Heart right ventricle (tissue), 16 donors: Measurements from ENCODE around the gene RNASE13. TPM values are rescaled to one million over a fixed set of nuclear protein-coding genes. Genes with fewer than 3 reads are reported as not detected.
"Not testable (repeated sequence)": the region's sequence is repeated elsewhere in the genome, so short reads cannot be mapped to it uniquely, and the experiment has no call there.

ENCODE experiments used
- ATAC-seq, 8 donors: fragments of 200-7000 bp; cut with Tn5 transposase; one replicate each; pipeline ENCODE4 v1.9.1; 2020; ENCODE audit warnings: mild to moderate bottlenecking in 8 of 8, moderate library complexity in 8 of 8, moderate number of reproducible peaks in 1 of 8
- DNase-seq, 2 donors: peaks; one replicate each; pipeline ENCODE4 v3.0.0-alpha.2; 2020
- H3K27ac ChIP-seq, 10 donors: fragments of 200-600 bp; sonication (generic) in 2 of 10; one replicate each; pipeline versions ENCODE4 v1.5.0 to v1.8.0; 2020 to 2022; ENCODE audit warnings: mild to moderate bottlenecking in 3 of 10
- H3K27me3 ChIP-seq, 7 donors: fragments of 200-600 bp; one replicate each; pipeline ENCODE4 v1.8.0; 2021 to 2022; ENCODE audit warnings: mild to moderate bottlenecking in 2 of 7
- H3K36me3 ChIP-seq, 9 donors: fragments of 200-600 bp; sonication (generic) in 1 of 9; one replicate each; pipeline versions ENCODE4 v1.5.0 to v1.8.0; 2020 to 2022; ENCODE audit warnings: mild to moderate bottlenecking in 2 of 9
- H3K4me1 ChIP-seq, 9 donors: fragments of 200-600 bp; sonication (generic) in 1 of 9; one replicate each; pipeline versions ENCODE4 v1.5.0 to v1.8.0; 2020 to 2022; ENCODE audit warnings: mild to moderate bottlenecking in 4 of 9
- H3K4me3 ChIP-seq, 10 donors: fragments of 200-600 bp; sonication (generic) in 2 of 10; one replicate each; pipeline versions ENCODE4 v1.5.0 to v1.8.0; 2020 to 2022; ENCODE audit warnings: mild to moderate bottlenecking in 7 of 10, moderate library complexity in 2 of 10
- H3K9me3 ChIP-seq, 11 donors: fragments of 200-600 bp in 10 of 11; sonication (generic) in 2 of 11; one replicate each; pipeline versions ENCODE4 v1.5.0 to v1.8.0; 2013 to 2022; ENCODE audit warnings: mild to moderate bottlenecking in 2 of 11, control low read depth in 1 of 11, moderate library complexity in 1 of 11
- WGBS, 2 donors: extraction: QIAGEN DNeasy Blood & Tissue Kit; methylation state at CpG; one replicate each; pipeline ENCODE4 v1.1.7; 2013; ENCODE audit warnings: inconsistent platforms in 1 of 2; 5-methylcytosine and 5-hydroxymethylcytosine counted together
- intact Hi-C, 10 donors: fragments of 100-400 bp; cut with DNase I; formaldehyde crosslinking; loops; one replicate each; pipeline versions ENCODE4 v1.11.1 to v1.14.2; 2022
- microRNA-seq, 2 donors: library from miRNA; unstranded; fragments of <30 nt; microRNA quantifications; one replicate each; pipeline ENCODE4 v1.2.0, GENCODE V29; 2021
- polyA plus RNA-seq, 2 donors: library from polyadenylated mRNA; stranded (reverse); fragments of 200-250 nt; gene quantifications; one replicate each; pipeline ENCODE4 v1.2.3, GENCODE V29; 2013
- total RNA-seq, 10 donors: library from RNA; stranded (reverse); fragmentation: NEBNext Ultra II Directional in 3 of 10; extraction: Animal tissue kit (Norgen Biotek cat#: 25700) in 3 of 10; gene quantifications; one replicate each; pipeline versions ENCODE4 v1.2.1 to v1.2.4, GENCODE V29; 2021 to 2023
- TF ChIP-seq, protein P1 (sequence below), 9 donors: fragments of 200-600 bp; sonication (generic) in 2 of 9; IDR thresholded peaks; one replicate each; pipeline versions ENCODE4 v1.5.0 to v1.8.0; 2021 to 2022; ENCODE audit warnings: antibody characterized with exemption in 9 of 9, mild to moderate bottlenecking in 5 of 9, moderate library complexity in 1 of 9
- donor health status: Arrhythmogenic right ventricular cardiomyopathy.
- donor health status: ischemic (EF 13 %, LVEDD 7.1; RV severe dilation, severe dysfunction).
- donor health status: healthy with polysubstance abuse.
- donor health status: DM: no; HTN: yes; CAD: no.
- donor health status: DM: no; HTN: no; CAD: no.
- donor health status: ischemic (EF 25% LVEDD 6.9; RV normal size, moderate dysfunction).
- donor health status: ischemic (EF 25% LVEDD 5.7; RV mildly dilated, moderate dysfunction).
- donor health status: healthy.
- donor health status: DM: yes; HTN: yes; CAD: no.
- donor health status: Ischemic cardiomyopathy.
- donor health status: ischemic (EF 35%, LVEDD 5.7; RV mildly dilated, moderate dysfunction).
- donor health status: nonischemic (EF 11% LVEDD 7.7; RV severe dilation, severe dysfunction).
- donor health status: DM: yes; HTN: yes; CAD: no.
- donor health status: PGD.
- donor health status: ischemic (EF 29% LVEDD 5.4; RV normal size, mild dysfunction).
- donor health status: nonischemic (EF 23%, LVEDD 6.1; RV moderate dilation, normal function).

Gene RNASE13
- total and polyA plus RNA-seq, 12 donors: not detected

DNA sequence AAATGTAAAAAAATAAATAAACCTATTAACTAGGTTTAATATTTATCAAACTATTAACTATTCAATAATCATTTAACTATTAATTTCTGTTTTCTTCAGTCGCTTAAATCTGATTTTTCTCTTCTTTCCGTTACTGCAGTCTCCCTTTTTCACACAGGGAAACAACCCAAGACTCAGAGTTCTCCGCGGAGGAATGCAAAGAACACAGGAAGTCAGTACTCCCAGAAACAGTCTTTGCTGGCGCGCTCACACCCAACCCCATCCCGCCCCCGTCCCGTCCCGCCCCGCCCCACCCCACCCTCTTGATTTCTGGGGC, 45.2 kb downstream of the RNASE13 start:
- TF ChIP-seq, protein P1, sequence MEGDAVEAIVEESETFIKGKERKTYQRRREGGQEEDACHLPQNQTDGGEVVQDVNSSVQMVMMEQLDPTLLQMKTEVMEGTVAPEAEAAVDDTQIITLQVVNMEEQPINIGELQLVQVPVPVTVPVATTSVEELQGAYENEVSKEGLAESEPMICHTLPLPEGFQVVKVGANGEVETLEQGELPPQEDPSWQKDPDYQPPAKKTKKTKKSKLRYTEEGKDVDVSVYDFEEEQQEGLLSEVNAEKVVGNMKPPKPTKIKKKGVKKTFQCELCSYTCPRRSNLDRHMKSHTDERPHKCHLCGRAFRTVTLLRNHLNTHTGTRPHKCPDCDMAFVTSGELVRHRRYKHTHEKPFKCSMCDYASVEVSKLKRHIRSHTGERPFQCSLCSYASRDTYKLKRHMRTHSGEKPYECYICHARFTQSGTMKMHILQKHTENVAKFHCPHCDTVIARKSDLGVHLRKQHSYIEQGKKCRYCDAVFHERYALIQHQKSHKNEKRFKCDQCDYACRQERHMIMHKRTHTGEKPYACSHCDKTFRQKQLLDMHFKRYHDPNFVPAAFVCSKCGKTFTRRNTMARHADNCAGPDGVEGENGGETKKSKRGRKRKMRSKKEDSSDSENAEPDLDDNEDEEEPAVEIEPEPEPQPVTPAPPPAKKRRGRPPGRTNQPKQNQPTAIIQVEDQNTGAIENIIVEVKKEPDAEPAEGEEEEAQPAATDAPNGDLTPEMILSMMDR (IDR thresholded peaks at IDR 0.05): no peak
- peak overlapping the region; percentile 49 to 87 (median 84) for H3K27ac ChIP-seq
- WGBS, 2 donors: 1 to 3% methylated on average over 11 of the region's 11 CpGs
- H3K4me1 ChIP-seq: peaks cover 5 to 46% (median 26%) of the 10 kb centered on the region in 9 donors
- H3K9me3 ChIP-seq: no peaks in the 10 kb centered on the region
- no peak for DNase-seq
- no peak for ATAC-seq
- H3K27me3 ChIP-seq: no peaks in the 10 kb centered on the region
- peaks cover 0 to 35% (median 29%) of the 10 kb centered on the region in 9 donors for H3K36me3 ChIP-seq
- H3K4me3 ChIP-seq: peak overlapping the region; percentile 46 to 97 (median 86)
- intact Hi-C loops: no loop called here

- Histone ChIP-seq H3K36me3 (peaks cover 0 to 30% (median 23%) of the 10 kb centered on the region in 9 donors), H3K4me3 (peak overlapping the region; percentile 46 to 97 (median 86)), H3K4me1 (peaks cover 5 to 46% (median 26%) of the 10 kb centered on the region in 9 donors), H3K27me3 (no peaks in the 10 kb centered on the region), H3K27ac (peak overlapping the region; percentile 49 to 87 (median 84)), H3K9me3 (no peaks in the 10 kb centered on the region)
- WGBS, 2 donors: 90% methylated on average over 15 of the region's 15 CpGs
- TF ChIP-seq, protein P1 (IDR thresholded peaks at IDR 0.05): no peak
- DNase-seq: no peak
- ATAC-seq: no peak
- intact Hi-C loops: no loop called here
These were observed 45.7 kb downstream of the RNASE13 start for GRCh38 chr14:20988717-20989470.

DNA sequence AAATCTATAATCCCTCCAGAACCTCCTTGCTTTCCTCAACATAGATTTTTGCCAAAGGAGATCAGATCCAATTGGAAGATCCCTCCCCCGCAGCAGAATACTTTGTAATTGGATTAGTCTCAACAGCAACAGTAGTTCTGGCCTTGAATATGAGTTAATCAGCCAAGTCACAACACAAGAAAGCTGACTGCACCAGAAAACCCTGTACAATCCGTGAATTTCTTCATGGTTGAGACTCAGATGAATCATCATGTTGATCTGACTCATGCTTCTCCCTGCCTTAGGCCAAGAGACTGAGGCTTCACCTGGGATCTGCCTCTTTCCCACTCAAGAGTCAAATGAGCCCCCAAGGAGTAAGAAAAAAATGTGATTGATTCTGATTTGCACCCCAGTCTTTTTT, 47.8 kb downstream of the RNASE13 start:
- DNase-seq: peak in 1 of 2 donors; percentile 22
- intact Hi-C loops: no loop called here

DNA sequence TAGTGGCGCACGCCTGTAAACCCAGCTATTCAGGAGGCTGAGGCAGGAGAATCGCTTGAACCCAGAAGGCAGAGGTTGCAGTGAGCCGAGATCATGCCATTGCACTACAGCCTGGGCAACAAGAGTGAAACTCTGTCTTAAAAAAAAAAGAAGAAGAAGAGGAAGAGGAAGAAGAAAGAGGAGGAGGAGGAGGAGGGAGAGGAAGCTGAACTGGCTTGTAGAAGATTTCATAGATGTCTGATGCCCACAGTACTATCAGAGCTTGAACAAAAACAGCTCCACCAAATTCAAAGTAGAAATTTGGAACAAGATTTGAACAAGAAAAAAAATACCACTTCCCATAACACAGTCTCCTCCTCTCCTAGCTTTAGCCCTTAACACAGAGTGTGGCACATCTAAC, 49.0 kb downstream of the RNASE13 start:
- DNase-seq, ATAC-seq, H3K36me3 ChIP-seq, H3K27me3 ChIP-seq, H3K9me3 ChIP-seq, intact Hi-C loops, H3K4me3 ChIP-seq: not testable (repeated sequence)
- WGBS, 2 donors: 94 to 96% methylated on average over 4 of the region's 4 CpGs
- peak overlapping the region in 1 of 10 donors; percentile 56 for H3K27ac ChIP-seq
- peaks cover 0 to 31% (median 11%) of the 10 kb centered on the region in 9 donors for H3K4me1 ChIP-seq

More for the DNA sequence above, 47.8 kb downstream of the RNASE13 start:
- no peaks in the 10 kb centered on the region for H3K9me3 ChIP-seq
- WGBS, 2 donors: 56 to 65% methylated on average over 2 of the region's 2 CpGs
- peaks cover 5 to 43% (median 22%) of the 10 kb centered on the region in 9 donors for H3K4me1 ChIP-seq
- no peaks in the 10 kb centered on the region for H3K27me3 ChIP-seq
- H3K27ac ChIP-seq: peak overlapping the region in 3 of 10 donors; percentile 19 to 33 (median 29)
- no peak overlapping the region for H3K4me3 ChIP-seq
- TF ChIP-seq, protein P1 (IDR thresholded peaks at IDR 0.05): no peak
- ATAC-seq: peak in 6 of 8 donors; percentile 19 to 51 (median 32)
- H3K36me3 ChIP-seq: peaks cover 0 to 9% (median 2%) of the 10 kb centered on the region in 9 donors

Small RNA genes lying within 50 kb of the gene (microRNA-seq; reads per million reads assigned to microRNA genes)
- gene MIR6717: 0 to 0.51 reads per million in 2 donors

Other genes starting within 250 kb of the RNASE13 start
- 100 to 1,000 TPM in 9 of 10 donors, 10 to 100 TPM in 1; 92.1 to 490 (median 166) TPM for gene RNASE1, start 232.0 kb downstream of the RNASE13 start, total RNA-seq
- 100 to 1,000 TPM; 342 to 373 TPM for gene RNASE1, start 232.0 kb downstream of the RNASE13 start, polyA plus RNA-seq
- gene RNASE3, start 143.4 kb downstream of the RNASE13 start, total RNA-seq: not detected
- gene RNASE3, start 143.4 kb downstream of the RNASE13 start, polyA plus RNA-seq: under 1 TPM in 1 of 2 donors, not detected in 1; 0.06 TPM
- gene RNASE2, start 79.3 kb downstream of the RNASE13 start, total RNA-seq: 1 to 10 TPM in 4 of 10 donors, not detected in 6; 1.2 to 7.8 (median 4.4) TPM
- gene RNASE2, start 79.3 kb downstream of the RNASE13 start, polyA plus RNA-seq: 1 to 10 TPM; 2.9 to 4.4 TPM
- 10 to 100 TPM; 28.8 to 56.4 (median 38.3) TPM for gene METTL17, start 44.8 kb downstream of the RNASE13 start, total RNA-seq
- gene METTL17, start 44.8 kb downstream of the RNASE13 start, polyA plus RNA-seq: 10 to 100 TPM; 50.2 to 79.3 TPM
- not detected for gene SLC39A2, start 35.5 kb downstream of the RNASE13 start, total RNA-seq
- gene SLC39A2, start 35.5 kb downstream of the RNASE13 start, polyA plus RNA-seq: not detected
- 100 to 1,000 TPM; 242 to 420 (median 299) TPM for gene NDRG2, start 9.7 kb downstream of the RNASE13 start, total RNA-seq
- gene NDRG2, start 9.7 kb downstream of the RNASE13 start, polyA plus RNA-seq: 100 to 1,000 TPM; 286 to 293 TPM
- 1 to 10 TPM in 5 of 10 donors, under 1 TPM in 5; 0.28 to 3.2 (median 0.91) TPM for gene TPPP2, start 4.6 kb downstream of the RNASE13 start, total RNA-seq
- gene TPPP2, start 4.6 kb downstream of the RNASE13 start, polyA plus RNA-seq: 1 to 10 TPM in 1 of 2 donors, under 1 TPM in 1; 0.75 to 1.1 TPM
- gene RNASE7, start 7.6 kb upstream of the RNASE13 start, total RNA-seq: not detected
- under 1 TPM in 1 of 2 donors, not detected in 1; 0.03 TPM for gene RNASE7, start 7.6 kb upstream of the RNASE13 start, polyA plus RNA-seq
- not detected for gene RNASE8, start 23.0 kb upstream of the RNASE13 start, total RNA-seq
- gene RNASE8, start 23.0 kb upstream of the RNASE13 start, polyA plus RNA-seq: not detected
- gene ARHGEF40, start 35.5 kb upstream of the RNASE13 start, total RNA-seq: 10 to 100 TPM; 14.2 to 24.4 (median 17.5) TPM
- 10 to 100 TPM; 21.1 to 25.2 TPM for gene ARHGEF40, start 35.5 kb upstream of the RNASE13 start, polyA plus RNA-seq
- 10 to 100 TPM; 22.1 to 58.4 (median 32.2) TPM for gene ZNF219, start 63.8 kb upstream of the RNASE13 start, total RNA-seq
- gene ZNF219, start 63.8 kb upstream of the RNASE13 start, polyA plus RNA-seq: 10 to 100 TPM; 37.1 to 39.2 TPM
- under 1 TPM in 9 of 10 donors, not detected in 1; 0.16 to 0.45 (median 0.28) TPM for gene TMEM253, start 66.3 kb upstream of the RNASE13 start, total RNA-seq
- gene TMEM253, start 66.3 kb upstream of the RNASE13 start, polyA plus RNA-seq: 1 to 10 TPM in 1 of 2 donors, under 1 TPM in 1; 0.30 to 1.1 TPM
- gene OR5AU1, start 121.3 kb upstream of the RNASE13 start, total RNA-seq: not detected
- not detected for gene OR5AU1, start 121.3 kb upstream of the RNASE13 start, polyA plus RNA-seq
- gene HNRNPC, start 234.6 kb upstream of the RNASE13 start, total RNA-seq: 100 to 1,000 TPM; 227 to 300 (median 259) TPM
- gene HNRNPC, start 234.6 kb upstream of the RNASE13 start, polyA plus RNA-seq: 100 to 1,000 TPM; 320 to 358 TPM
- under 1 TPM in 9 of 10 donors, not detected in 1; 0.12 to 0.85 (median 0.34) TPM for gene RPGRIP1, start 245.3 kb upstream of the RNASE13 start, total RNA-seq
- gene RPGRIP1, start 245.3 kb upstream of the RNASE13 start, polyA plus RNA-seq: under 1 TPM; 0.19 to 0.73 TPM